ENCODE results near the gene MGAT5B. TPM values are rescaled to one million over a fixed set of nuclear protein-coding genes. Genes with fewer than 3 reads are reported as not detected.

The MGAT5B gene
- total and polyA plus RNA-seq, 2 of the 13 experiments (the other 11 are each of a cell fraction or from before 2014, with no cell fraction given), result 0.07 to 0.13 TPM

DNA sequence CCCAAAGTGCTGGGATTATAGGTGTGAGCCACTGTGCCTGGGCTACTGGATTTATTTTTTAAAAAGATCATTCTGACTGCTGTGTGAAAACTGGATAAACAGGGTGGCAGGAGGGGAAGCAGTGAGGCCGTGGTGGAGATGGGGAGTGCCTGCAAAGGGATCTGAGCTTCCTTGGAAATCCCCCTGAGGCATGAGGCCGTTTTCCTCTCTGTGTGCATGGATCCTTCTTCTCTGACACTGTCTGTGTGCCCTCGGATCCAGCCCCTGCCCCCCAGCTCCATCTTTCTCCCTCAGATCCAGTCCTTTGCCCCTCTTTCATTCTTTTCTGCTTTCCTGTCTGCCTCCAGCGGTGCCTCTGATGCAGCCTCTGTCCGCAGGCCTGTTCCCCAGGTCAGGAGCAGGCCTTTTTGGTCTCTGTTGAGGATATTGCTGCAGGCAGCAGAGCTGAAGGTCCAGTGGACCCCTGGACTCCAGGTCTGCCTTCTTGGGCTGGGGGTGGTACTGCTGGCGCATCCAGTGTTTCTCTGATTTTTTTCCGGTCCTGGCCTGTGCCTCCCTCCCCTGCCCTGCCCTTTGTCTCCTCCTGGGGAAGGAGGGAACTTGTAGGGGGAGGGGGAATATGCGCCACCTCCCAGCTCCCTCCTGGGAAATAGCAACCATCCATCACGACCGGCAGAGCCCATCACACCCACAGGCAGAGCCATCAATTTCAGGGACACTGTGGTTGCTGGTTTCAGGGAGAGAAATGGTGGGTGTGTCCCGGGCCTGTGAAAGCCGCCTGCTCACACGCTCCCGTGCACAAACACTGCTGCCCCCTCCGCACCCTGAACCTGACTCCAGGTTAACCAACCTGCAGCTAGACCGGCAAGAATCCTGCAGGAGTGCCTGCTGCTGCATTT is 17.0 kb downstream of the MGAT5B start:
- no peaks in the 10 kb centered on the region for H3K9me3 ChIP-seq (ENCODE audit: low read length)
- peaks cover 5 to 66% of the 10 kb centered on the region in 2 experiments; a peak in 4 of 5 replicates for H3K27me3 ChIP-seq (ENCODE audit: control insufficient read depth in 1 of 2, insufficient read depth in 2 of 2, low read length in 2 of 2)
- no peak overlapping the region for H2AFZ ChIP-seq (ENCODE audit: low read length)
- TF ChIP-seq ZNF670 (CRISPR knock-in tag; IDR thresholded peaks at IDR 0.05; ENCODE audit: borderline replicate concordance), result no peak
- TF ChIP-seq, protein P1, sequence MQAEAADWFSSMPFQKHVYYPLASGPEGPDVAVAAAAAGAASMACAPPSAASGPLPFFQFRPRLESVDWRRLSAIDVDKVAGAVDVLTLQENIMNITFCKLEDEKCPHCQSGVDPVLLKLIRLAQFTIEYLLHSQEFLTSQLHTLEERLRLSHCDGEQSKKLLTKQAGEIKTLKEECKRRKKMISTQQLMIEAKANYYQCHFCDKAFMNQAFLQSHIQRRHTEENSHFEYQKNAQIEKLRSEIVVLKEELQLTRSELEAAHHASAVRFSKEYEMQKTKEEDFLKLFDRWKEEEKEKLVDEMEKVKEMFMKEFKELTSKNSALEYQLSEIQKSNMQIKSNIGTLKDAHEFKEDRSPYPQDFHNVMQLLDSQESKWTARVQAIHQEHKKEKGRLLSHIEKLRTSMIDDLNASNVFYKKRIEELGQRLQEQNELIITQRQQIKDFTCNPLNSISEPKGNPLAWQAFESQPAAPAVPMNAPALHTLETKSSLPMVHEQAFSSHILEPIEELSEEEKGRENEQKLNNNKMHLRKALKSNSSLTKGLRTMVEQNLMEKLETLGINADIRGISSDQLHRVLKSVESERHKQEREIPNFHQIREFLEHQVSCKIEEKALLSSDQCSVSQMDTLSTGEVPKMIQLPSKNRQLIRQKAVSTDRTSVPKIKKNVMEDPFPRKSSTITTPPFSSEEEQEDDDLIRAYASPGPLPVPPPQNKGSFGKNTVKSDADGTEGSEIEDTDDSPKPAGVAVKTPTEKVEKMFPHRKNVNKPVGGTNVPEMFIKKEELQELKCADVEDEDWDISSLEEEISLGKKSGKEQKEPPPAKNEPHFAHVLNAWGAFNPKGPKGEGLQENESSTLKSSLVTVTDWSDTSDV (CRISPR knock-in tag; IDR thresholded peaks at IDR 0.05), result peak; percentile 37; the same call in 1 of the 2 replicates
- no peaks in the 10 kb centered on the region for H3K79me2 ChIP-seq (ENCODE audit: insufficient read depth, low read length)
- ChIA-PET POLR2A (no interaction called here), CTCF (ENCODE audit: low intra/inter-chr PET ratio, low total read pairs) (no interaction called here)
- no TSS peak for BruUV-seq (replicated peaks)
- H3K9ac ChIP-seq (ENCODE audit: insufficient read depth, low read depth, low read length), result no peak overlapping the region
- FAIRE-seq (no peak), ATAC-seq (peak; percentile 28; the same call in 1 of the 3 replicates), DNase-seq (ENCODE audit: low spot score) (no peak)
- 0 out of 2 replicates have a peak, but pooled peaks cover 7% of the 10 kb centered on the region for H3K4me1 ChIP-seq (ENCODE audit: insufficient read depth, low read length)
- intact Hi-C loops (cut with micrococcal nuclease; ENCODE audit: unreplicated experiment), result no loop called here
- in situ Hi-C loops (cut with HindIII; ENCODE audit: extremely low pct_ligation_motif_present, low pct_unique_long_range_greater_than_20kb), result no loop called here
- WGBS (ENCODE audit: low lambda C conversion rate), result 13% methylated on average over 12 of the region's 16 CpGs
- H3K4me3 ChIP-seq (replicated peaks in 1 of 3; ENCODE audit: insufficient read depth in 1 of 3, low read depth in 2 of 3, low read length in 3 of 3), result no peak overlapping the region
- peaks cover 5% of the 10 kb centered on the region; the same call in 1 of the 2 replicates for H4K20me1 ChIP-seq (ENCODE audit: insufficient read depth, low read length)
- H3K36me3 ChIP-seq (replicated peaks in 1 of 2; ENCODE audit: control insufficient read depth in 1 of 2, insufficient read depth in 2 of 2, low read length in 2 of 2), result no peaks in the 10 kb centered on the region
- H3K27ac ChIP-seq (ENCODE audit: extremely low read length, insufficient read depth, low read length), result no peak overlapping the region
- no peak overlapping the region for H3K4me2 ChIP-seq (ENCODE audit: low read depth, low read length)

DNA sequence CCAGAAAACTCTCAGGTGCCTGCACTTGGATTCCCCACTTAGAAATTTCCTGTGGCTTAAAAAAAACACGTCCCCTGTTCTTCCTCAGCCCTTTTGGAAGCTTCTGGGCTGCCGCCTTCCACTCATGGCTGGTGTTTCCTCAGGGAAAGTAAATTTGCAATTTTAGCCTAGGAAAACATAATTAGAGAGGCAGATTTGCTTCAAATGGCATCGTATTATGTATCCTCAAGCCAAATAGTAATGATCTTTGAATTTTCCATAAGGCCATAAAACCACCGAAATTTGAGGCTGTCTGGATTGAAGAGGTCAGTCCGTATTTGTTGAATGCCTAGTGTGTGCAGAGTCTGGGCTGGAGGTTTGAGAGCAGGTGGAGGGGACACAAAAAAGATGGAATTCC is 17.7 kb downstream of the MGAT5B start:
- no peak for TF ChIP-seq THYN1 (CRISPR knock-in tag; IDR thresholded peaks at IDR 0.05; ENCODE audit: borderline replicate concordance, low read depth)
- TF ChIP-seq DPF2 (CRISPR knock-in tag; IDR thresholded peaks at IDR 0.05; ENCODE audit: borderline replicate concordance, low read depth), result no peak
- TF ChIP-seq ZNF761 (CRISPR knock-in tag; conservative IDR thresholded peaks at IDR 0.05), result no peak
- TF ChIP-seq POGZ (CRISPR knock-in tag; IDR thresholded peaks at IDR 0.05), result no peak
- TF ChIP-seq, protein P2, sequence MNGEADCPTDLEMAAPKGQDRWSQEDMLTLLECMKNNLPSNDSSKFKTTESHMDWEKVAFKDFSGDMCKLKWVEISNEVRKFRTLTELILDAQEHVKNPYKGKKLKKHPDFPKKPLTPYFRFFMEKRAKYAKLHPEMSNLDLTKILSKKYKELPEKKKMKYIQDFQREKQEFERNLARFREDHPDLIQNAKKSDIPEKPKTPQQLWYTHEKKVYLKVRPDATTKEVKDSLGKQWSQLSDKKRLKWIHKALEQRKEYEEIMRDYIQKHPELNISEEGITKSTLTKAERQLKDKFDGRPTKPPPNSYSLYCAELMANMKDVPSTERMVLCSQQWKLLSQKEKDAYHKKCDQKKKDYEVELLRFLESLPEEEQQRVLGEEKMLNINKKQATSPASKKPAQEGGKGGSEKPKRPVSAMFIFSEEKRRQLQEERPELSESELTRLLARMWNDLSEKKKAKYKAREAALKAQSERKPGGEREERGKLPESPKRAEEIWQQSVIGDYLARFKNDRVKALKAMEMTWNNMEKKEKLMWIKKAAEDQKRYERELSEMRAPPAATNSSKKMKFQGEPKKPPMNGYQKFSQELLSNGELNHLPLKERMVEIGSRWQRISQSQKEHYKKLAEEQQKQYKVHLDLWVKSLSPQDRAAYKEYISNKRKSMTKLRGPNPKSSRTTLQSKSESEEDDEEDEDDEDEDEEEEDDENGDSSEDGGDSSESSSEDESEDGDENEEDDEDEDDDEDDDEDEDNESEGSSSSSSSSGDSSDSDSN (CRISPR knock-in tag; IDR thresholded peaks at IDR 0.05), result no peak
- TF ChIP-seq PHF21A (CRISPR knock-in tag; IDR thresholded peaks at IDR 0.05), result no peak
- Histone ChIP-seq H3K27ac (ENCODE audit: extremely low read length, insufficient read depth, low read length) (no peak overlapping the region), H3K4me3 (replicated peaks in 1 of 3; ENCODE audit: insufficient read depth in 1 of 3, low read depth in 2 of 3, low read length in 3 of 3) (no peak overlapping the region), H3K9ac (ENCODE audit: insufficient read depth, low read depth, low read length) (no peak overlapping the region), H3K79me2 (ENCODE audit: insufficient read depth, low read length) (no peaks in the 10 kb centered on the region), H3K27me3 (ENCODE audit: control insufficient read depth in 1 of 2, insufficient read depth in 2 of 2, low read length in 2 of 2) (peaks cover 2 to 65% of the 10 kb centered on the region in 2 experiments; a peak in 4 of 5 replicates), H3K4me1 (ENCODE audit: insufficient read depth, low read length) (0 out of 2 replicates have a peak, but pooled peaks cover 7% of the 10 kb centered on the region), H3K9me3 (ENCODE audit: low read length) (no peaks in the 10 kb centered on the region), H2AFZ (ENCODE audit: low read length) (no peak overlapping the region), H4K20me1 (ENCODE audit: insufficient read depth, low read length) (peaks cover 5% of the 10 kb centered on the region; the same call in 1 of the 2 replicates), H3K4me2 (ENCODE audit: low read depth, low read length) (no peak overlapping the region), H3K36me3 (replicated peaks in 1 of 2; ENCODE audit: control insufficient read depth in 1 of 2, insufficient read depth in 2 of 2, low read length in 2 of 2) (no peaks in the 10 kb centered on the region)
- CTCF ChIA-PET (ENCODE audit: low intra/inter-chr PET ratio, low total read pairs), result no interaction called here
- POLR2A ChIA-PET, result no interaction called here
- FAIRE-seq, result no peak
- no TSS peak for BruUV-seq (replicated peaks)
- intact Hi-C loops (cut with micrococcal nuclease; ENCODE audit: unreplicated experiment) (no loop called here), in situ Hi-C loops (cut with HindIII; ENCODE audit: extremely low pct_ligation_motif_present, low pct_unique_long_range_greater_than_20kb) (no loop called here)
- no peak for ATAC-seq
- 28% methylated on average over 5 of the region's 5 CpGs for WGBS (ENCODE audit: low lambda C conversion rate)
- no peak for DNase-seq (ENCODE audit: low spot score)

Data from HepG2 (cell line).